NCI-H1694 treated with DMSO at 0.1 percent for 48 hours (cell line): ENCODE data around the gene ERBB4.
"Not testable (repeated sequence)": the region's sequence is repeated elsewhere in the genome, so short reads cannot be mapped to it uniquely, and the experiment has no call there.

Experiments used
- DNase-seq: peaks from one replicate; lab custom pipeline; 2025; lab: John Stamatoyannopoulos, UW

Gene ERBB4

DNA sequence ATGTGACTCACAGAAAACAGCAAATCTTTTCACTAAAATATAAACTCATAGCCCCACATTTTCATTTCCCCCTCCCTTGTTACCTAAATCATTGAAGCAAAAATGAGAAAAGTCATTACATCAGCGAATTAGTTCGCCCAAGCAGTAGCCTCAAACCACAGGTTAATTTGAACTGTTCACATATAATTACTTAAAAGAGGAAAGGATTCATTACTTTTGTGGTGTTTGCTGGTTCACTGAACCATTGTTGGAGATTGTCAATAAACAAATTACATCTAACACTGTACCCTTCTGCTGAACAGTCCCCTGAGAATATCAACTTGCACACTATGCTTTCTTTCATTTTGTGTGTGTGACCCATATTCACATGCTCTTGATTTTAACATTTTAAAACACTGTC lies 238.7 kb downstream of the ERBB4 start:
- DNase-seq: peak; percentile 79

DNA sequence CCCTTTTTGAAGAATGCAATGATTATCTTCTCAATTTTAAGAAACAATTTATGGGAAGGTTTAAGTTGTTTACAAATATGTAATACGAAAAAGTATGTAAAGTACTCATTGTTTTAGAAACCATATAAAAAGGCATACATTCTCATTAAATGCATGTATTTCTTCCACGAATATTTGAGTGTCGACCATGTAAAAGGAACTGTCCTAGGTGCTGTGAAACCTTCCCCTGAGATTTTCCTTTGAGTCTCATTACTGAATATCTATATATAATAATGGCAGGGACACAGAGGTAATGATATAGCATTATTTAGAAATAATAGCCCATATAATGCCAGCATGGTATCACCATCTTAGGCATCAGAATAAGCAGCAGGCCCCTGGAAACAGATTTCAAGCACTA lies 239.3 kb downstream of the ERBB4 start:
- peak; percentile 64 for DNase-seq

DNA sequence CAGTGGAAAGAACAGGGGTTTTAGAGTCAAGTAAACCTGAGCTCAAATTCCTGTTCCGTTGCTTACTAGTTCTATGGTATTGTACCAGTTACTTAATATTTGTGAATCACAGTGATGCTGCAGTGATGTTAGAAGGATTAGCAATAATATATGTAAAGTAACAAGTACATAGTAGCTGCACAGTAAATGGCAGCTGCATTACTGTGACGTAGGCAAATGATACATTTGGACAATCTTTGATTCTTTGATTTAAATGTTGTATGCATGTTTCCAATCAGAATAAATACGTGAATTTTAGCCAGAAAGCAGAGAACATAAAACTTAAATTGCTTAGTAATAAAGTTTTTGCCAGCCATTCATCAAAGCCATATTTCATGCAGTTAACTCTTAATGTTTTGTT lies 243.0 kb downstream of the ERBB4 start:
- DNase-seq: no peak

DNA sequence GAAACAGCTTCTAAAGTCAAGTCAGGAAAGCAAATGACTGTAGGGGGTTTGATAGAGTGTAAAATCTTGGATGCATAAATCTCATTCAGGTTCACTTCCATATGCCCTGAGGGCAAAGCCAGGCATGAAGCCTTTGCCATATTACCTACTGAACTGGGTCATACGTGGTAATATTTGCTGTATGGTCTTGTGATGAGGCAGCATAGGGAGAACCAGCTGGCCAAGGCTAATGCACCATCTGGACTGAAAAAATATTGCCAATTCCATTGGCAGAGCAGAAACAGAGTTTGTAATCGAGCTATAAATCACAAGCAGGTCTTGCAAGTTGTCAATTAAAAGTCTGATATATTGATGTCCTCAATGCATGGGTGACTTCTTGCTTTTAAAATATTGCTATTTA lies 243.8 kb downstream of the ERBB4 start:
- peak; percentile 99 for DNase-seq

DNA sequence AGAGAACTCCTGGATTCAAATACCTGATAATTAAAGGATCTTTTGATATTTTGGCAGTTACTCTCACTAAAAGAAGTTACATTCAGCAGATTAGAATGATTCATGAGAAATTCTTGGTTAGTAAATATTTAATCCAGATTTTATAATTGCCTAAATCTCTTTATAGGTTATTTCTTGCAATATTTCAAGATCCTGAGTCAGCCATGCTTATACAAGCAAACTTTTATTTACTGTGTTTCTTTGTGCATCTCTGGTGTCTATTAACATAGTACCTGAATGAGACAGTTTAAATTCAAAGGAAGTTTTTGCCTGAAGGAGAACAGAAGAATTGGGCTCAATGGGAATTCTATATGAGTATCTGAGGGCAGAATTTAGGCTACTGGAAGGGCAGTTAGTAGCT lies 249.3 kb downstream of the ERBB4 start:
- DNase-seq: no peak

DNA sequence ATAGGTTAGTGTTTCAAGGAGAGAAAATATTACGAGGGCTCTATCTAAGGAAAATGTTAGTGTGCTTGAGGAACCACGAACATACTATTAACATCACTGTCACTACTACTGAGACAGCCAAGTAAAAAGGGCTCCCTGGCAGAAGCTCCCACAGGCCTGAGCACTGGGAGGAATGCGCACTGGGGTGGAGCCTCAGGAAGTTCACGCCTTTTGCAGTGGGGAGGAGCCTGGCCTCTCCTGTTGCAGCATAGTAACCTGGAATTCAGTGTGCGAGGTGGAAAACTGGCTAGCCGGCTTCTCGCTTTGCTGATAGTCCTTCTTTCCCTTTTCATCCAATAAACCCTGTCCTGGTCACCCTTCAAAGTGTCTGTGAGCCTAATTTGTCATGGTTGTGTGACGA lies 250.3 kb downstream of the ERBB4 start:
- DNase-seq: no peak

DNA sequence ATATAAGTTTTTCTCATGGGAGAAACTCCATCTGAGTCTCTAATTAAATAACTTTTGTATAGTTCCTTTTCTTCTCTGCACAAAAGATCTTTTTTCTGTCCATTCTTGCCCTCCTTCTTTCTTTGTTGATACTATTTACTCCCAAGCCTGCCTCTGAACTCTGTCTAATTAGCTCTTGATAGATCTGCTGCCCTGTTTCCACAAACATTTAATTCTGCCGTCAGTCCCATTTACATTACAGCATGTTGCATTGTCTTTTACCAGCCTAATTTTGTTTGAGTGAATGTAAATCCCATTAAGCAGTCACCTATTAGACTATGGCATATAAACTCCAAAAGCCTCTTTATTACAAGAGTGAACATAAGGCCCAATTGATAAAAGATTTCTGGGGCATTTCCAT lies 254.4 kb downstream of the ERBB4 start:
- DNase-seq: no peak

DNA sequence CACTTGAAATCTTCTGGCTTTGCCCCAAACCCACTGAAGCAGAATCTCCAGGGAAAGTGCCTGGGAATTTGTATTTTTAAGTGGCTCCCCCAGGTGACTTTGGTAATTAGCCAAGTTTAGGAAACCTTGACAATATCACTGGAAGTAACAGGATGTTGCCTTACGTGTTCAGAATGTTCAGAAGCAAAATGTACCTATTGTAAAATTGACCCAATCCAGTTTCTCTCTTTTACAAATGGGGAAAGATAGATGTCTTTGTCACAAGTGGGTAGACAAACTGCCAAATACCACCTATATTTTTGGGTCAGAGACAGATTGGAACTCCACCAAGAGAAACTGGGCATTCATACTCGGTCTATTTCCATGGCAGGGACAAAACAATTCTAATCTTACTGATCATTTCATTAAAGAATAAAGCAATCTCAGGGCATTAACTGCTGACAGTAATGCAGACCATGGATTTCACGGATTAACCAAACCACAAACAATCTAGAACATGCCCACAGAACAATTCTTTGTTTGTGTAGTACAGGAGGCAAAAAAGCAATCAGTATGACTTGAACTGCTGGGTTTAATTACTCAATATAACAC lies 255.8 kb downstream of the ERBB4 start:
- peak; percentile 37 for DNase-seq

DNA sequence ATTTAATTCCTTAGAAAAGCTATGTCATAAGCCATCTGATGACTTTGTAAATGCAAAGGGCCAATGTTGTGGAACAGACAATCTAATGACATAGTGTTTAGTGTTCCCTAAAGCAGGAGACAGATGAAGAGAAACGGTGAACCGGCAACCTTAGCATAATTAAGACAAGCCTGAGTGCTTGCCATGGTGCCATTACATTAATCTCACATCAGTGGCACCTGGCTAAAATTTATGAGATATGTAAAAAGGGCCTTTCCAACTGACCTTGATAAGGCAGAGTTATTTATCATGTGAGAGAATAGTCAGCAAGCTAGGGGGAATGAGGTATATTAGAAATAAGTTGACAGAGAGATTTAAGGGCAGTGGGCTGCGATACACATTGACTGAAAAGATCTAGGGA lies 261.8 kb downstream of the ERBB4 start:
- no peak for DNase-seq

DNA sequence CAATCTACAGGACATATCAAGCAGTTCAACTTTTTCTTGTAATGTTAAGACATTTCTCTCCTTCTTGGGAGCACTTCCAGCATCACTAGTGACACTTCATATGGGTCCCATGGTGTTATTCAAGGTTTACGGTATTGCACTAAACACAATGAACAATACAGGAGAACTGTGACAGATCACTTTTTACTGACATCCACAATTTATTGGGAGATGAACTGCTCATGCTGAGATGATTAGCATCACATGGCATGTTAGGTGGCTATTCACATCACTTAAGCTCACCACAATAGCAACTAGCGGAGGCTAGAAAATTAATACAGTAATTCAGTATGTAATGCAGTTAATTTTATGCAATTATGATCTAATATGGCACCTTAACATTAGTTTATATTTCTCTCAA lies 264.4 kb downstream of the ERBB4 start:
- DNase-seq: no peak

DNA sequence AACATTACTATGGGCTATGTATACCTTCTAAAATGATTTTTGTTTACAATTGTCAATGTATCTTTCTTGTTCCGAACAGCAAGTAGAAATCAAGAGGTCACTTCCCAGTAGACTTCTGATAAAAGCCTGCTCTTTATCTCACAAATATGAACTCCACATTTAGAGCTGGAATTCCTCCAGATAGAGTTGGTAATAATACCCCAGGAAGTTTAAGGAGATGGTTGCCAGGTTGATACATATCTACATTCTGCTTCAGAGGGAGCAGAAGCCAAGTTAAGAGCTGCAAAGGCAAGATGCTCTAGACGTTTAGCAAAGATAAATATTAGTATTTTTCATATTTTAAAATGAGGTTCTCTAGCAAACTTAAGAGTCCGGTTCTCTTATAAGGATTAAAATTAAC lies 267.0 kb downstream of the ERBB4 start:
- no peak for DNase-seq

DNA sequence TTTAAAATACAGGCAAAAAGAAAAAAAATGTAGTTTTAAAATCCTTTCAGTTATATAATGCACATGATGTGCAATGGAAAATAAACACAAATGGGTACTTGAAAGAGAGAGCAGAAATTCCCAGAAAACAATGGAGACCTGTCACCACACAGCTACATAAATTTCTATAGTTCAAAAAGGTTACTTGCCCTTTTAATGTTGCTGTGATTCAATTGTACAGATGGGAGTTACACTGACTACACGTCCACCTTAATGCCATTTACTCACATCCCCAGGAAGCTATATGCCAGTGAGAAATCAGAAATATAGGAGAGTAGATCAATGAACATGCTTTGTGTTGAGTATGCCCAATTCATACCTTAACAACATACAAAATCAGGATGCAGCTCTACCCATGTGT lies 269.6 kb downstream of the ERBB4 start:
- no peak for DNase-seq

DNA sequence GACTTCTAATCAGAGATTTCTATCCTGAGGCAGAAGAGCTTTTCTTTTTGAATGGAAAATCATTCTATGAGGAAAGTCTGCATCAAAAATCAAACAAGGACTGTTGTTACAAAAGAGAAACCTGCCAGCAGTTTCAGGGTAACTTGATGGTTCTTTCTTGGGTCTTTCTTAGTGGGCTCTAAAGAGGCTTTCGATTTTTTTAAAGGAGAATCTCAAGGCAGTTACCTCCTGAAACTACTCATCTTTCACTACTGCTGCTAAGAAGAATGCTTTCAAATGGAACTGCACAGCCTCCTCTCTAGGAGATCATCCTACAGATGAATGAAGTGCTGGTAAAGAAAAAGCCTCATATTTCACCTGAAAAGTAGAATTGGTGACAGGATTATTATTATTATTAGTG lies 272.3 kb downstream of the ERBB4 start:
- DNase-seq: no peak

DNA sequence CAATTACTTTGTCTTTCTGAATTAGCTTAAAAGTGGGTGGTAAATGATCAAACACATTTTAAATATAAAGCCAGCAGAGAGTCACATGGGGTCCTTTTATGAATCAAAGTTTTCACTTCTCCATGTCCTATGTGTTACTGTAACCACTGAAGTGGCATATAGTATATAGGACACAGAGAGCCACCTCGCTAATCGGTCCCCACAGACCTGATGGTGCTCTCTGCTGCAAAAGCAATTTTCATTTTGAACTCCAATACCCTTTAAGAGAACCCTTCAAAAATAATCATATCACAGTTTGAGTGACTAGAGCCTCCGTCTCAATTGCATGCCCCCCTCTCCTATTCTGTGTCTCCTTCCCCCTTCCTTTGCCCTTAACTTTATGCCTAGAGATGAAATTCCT lies 272.8 kb downstream of the ERBB4 start:
- DNase-seq: no peak

DNA sequence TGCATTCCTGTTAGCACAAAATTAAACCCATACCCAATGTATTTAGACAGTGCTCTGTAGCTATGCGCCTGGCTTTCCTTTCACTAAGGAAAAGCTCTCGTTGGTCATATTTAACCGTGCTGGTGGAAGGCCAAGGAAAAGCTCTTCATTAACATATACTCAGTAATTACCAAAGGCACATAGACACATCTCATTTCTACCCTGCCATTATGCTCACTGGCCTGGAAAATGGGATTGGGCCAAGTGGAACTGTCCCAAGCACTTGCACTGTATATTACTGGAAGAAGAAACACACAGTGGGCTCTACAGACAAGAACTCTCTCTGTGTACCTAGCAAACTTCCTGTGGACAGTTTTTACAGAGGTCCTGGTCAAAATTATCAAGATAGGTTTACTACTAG lies 274.4 kb downstream of the ERBB4 start:
- no peak for DNase-seq

DNA sequence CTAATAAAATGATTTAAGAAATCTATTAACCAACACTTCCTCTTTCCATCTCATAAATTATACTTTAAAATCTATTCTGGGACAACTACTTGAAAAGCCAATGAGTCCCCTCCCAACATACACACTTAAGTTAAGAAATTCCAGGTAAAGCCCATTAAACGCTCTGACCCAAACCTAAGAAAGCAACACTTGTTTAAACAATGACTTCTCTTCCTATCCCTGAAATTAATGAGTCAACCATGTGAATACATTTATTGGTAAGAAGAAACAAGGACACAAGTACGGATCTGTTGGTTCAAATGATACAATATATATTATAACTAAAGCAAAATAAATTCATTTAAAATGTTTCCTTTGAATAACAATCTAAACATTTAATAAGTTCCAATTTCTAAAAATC lies 279.4 kb downstream of the ERBB4 start:
- no peak for DNase-seq

DNA sequence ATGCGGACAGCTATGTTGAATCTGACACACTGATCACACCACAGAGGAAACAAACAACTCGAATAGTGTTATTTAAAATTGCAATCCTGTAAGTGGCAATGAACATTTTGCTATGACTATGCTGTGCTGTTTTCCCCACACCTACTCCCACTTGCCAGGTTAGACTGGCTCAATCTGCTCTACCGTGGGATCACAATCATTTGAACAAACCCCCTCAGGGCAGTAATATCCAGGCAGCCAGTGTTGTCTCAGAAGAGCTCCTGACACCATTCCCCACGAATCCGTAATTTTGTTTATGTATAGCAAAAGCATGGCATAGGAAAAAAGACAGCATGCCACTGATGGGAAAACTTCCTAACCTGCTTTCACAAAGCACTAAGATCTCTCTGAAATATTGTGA lies 284.3 kb downstream of the ERBB4 start:
- peak; percentile 26 for DNase-seq

DNA sequence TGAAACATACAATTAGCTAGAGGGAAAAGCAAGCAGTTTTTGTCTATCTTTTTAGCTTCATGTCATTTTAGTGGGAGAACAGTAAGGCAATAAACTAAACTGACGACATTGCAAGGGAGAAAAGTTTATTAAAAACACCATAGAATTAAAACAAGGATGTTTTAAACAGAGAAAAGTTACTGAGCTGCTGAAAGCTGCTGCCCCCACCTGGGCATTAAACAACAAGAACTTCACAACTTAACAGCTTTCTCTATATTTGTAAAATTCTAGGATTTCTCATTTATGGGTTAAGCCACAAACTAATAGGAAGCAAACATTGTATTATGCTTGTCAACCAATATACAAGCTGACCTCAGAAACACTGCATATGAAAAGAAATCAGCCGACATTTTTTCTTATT lies 289.2 kb downstream of the ERBB4 start:
- no peak for DNase-seq

DNA sequence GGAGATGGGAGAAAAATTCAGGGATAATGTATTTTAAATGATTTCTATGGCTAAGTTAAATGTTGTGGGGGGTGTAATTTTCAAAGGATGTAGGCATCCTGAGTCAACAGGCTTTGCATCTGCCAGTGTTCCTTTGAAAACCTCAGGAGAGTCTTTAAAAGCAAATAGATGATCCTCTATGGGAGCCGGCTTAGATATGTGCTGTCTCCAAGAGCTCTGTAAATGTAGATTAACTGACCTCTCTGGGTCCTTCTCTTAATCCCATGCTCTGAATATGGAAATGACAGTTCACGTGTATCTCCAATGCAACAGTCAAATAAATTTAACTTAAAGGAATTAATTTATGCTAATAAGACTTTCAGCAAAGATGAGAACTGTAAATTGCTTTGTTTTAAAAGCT lies 292.7 kb downstream of the ERBB4 start:
- no peak for DNase-seq

DNA sequence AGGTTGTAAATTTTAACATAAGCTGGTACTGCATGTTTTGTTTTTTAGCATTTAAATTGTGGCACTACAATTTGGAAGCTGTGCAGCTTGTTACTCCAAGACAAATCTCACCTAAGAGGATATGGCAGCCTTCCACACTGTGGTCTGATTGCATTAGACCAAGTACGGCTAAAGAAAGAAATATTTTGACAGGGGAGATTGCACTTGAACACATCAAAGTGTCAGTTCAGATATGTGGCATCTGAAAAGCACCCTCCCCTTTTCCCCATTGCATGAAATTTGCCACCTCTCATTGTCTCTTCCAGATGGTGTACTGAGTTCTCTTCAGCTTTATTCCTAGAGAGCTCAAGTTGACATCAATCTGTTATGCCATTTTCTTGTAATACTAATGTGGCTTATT lies 295.9 kb downstream of the ERBB4 start:
- DNase-seq: peak; percentile 26

DNA sequence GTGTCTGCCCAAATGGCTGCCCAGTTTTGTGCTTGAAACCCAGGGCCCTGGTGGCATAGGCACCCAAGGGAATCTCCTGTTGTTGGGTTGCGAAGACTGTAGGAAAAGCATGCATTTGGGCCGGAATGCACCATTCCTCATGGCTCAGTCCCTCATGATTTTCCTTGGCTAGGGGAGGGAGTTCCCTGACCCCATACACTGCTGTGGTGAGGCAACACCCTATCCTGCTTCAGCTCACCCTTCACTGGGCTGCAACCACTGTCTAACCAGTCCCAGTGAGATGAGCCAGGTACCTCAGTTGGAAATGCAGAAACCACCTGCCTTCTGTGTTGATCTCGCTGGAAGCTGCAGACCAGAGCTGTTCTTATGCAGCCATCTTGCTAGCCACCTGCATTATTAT lies 300.4 kb downstream of the ERBB4 start:
- not testable (repeated sequence) for DNase-seq

DNA sequence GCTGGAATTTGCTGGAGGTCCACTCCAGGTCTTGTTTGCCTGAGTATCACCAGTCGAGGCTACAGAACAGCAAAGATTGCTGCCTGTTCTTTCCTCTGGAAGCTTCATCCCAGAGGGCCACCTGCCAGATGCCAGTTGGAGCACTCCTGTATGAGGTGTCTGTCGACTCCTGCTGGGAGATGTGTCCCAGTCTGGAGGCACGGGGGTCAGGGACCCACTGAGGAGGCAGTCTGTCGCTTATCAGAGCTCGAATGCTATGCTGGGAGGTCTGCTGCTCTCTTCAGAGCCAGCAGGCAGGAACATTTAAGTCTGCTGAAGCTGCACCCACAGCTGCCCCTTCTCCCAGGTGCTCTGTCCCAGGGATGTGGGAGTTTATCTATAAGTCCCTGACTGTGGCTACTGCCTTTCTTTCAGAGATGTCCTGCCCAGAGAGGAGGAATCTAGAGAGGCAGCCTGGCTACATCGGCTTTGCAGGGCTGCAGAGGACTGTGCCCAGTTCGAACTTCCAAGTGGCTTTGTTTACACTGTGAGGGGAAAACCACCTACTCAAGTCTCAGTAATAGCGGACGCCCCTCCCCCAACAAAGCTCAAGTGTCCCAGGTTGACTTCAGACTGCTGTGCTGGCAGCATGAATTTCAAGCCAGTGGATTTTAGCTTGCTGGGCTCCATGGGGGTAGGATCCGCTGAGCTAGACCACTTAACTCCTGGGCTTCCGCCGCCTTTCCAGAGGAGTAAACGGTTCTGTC lies 301.1 kb downstream of the ERBB4 start:
- no peak for DNase-seq

DNA sequence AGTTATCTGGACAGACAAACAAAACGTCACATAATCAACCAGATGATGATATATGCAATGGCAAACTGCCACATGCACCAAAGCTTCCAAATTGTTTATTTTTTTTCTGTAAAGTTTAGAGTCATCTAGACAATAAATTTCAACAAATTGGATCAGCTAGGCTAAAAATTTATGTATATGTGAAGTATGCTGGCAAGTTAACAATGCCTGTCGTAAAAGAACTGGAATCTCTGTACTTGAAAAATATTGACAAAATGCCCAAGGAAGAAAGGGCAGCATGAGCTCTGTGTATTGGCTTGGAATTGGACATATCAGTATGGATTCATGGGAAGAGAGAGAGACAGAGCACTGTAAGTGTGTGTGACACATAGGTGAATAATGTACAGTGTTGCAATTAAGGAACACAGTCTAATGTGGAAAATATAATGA lies 309.8 kb downstream of the ERBB4 start:
- no peak for DNase-seq

DNA sequence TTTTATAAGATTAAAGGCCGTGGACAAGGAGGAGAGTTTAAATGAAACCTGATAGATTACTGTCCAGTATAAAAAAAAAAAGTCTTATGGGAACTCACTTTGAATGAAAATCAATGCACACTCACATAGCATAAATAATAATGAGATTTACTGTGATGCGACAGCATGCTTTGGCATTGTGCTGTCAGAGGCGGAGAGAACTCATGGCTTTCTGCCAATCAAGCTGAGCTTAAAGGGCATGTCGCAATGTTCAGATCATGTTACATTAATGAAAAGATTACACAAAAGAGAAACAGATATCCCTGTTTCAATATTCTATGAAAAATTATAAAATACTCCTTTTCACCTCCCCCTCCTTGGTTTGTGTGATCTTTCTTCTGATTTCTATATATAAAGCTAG lies 310.8 kb downstream of the ERBB4 start:
- peak; percentile 85 for DNase-seq
